ENCODE measurements around the gene FAM219A.
"Not testable (repeated sequence)": the region's sequence is repeated elsewhere in the genome, so short reads cannot be mapped to it uniquely, and the experiment has no call there.

Gene FAM219A

GRCh38 chr9:34443976-34444375 lies 14.4 kb downstream of the FAM219A start:
- DNase-seq (ENCODE audit: low read depth in 2 of 2): no peak

DNA sequence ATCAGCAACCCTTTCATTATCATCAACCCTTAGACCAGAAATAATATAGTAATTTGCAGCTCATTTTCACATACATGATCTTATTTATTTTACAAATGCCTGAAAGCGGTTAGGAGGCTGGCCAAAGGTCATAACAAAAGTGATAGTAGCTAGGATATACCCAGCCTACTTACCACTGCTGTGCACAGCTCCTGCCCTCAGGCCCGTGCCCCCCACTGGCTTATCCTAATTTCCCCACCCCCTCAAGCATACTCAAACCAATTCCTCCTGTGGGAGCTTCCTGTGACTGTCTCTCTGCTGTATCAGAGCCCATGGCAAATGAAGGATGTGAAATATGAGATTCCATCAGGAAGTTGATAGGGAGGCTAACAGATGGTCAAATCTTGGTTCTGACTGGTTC lies 14.8 kb downstream of the FAM219A start:
- DNase-seq (ENCODE audit: low read depth in 2 of 2): no peak

DNA sequence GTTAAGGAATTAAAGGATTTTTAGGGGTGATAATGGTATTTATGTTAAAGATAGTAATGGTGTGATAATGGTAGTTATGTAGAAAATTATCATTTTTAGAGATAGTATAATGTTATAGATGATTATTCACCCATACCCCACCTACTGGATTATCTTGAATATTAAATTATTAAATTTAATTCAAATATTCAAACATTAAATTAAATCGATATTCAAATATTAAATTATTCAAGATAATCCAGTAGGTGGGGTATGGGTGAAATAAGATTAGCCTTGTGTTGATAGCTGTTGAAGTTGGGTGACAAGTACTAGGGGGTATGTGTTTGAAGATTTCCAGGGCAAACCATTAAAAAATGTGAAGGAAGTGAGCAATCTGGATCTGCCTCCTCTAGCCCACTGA lies 15.6 kb downstream of the FAM219A start:
- DNase-seq (ENCODE audit: low read depth in 2 of 2): no peak

DNA sequence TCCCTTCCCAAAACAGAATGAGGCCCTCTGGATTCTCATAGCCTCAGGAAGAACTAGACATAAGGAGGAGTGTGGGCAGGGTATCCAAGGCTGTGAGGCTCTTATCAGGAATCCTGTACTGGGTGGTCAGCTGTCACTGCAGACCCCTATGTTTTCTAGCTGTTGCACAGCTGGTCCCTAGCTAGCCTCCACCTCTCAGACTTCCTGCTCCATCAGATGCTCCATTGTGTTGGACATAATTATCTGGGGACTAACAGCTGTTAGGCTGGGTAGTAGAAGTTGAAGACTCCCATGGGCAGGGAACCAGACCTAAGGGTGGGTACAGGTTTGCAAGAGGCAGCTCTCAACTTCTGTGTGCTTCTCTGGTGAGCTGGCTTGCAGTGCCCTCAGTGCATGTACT lies 18.4 kb downstream of the FAM219A start:
- DNase-seq (ENCODE audit: low read depth in 2 of 2): no peak

GRCh38 chr9:34438465-34438864 lies 19.9 kb downstream of the FAM219A start:
- DNase-seq (ENCODE audit: low read depth in 2 of 2): not testable (repeated sequence)

- not testable (repeated sequence) for DNase-seq (ENCODE audit: low read depth in 2 of 2)
These were observed 20.5 kb downstream of the FAM219A start for GRCh38 chr9:34437926-34438307.

GRCh38 chr9:34437006-34437925 lies 21.1 kb downstream of the FAM219A start:
- peak; percentile 34 to 50 for DNase-seq (ENCODE audit: low read depth in 2 of 2)

- no peak for DNase-seq (ENCODE audit: low read depth in 2 of 2)
These were observed 26.7 kb downstream of the FAM219A start for GRCh38 chr9:34431667-34432066.

DNA sequence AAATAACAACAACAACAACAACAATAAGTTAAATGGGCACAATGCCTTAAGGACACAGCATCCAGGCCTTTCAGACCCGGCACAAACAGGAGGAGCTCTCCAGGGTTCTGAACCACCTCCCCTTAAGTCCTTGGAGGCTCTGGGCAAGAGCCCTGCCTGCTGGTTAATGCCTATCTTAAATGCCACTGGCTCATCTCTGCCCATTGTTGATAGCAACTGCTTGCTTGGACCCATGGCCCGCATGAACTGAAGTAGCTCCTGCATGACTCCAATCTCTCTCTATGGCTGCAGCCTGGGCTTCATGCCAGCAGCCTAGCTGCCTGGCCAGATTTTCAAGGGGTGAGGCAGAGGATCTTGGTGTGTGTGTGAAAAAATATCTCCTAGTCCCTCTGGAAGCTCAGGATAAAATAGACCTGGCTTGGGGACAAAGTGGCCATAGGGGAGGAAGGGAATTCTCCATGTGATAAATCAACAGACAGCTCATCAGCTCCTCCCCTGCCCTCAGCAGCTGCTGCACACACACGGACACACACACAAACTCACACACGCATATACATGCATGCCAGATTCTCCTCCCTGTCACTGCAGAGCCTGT lies 27.4 kb downstream of the FAM219A start:
- peak in 1 of 2 donors; percentile 2 for DNase-seq (ENCODE audit: low read depth in 2 of 2)

- no peak for DNase-seq (ENCODE audit: low read depth in 2 of 2)
These were observed 29.9 kb downstream of the FAM219A start for GRCh38 chr9:34428325-34428958.

GRCh38 chr9:34426347-34427074 lies 31.9 kb downstream of the FAM219A start:
- no peak for DNase-seq (ENCODE audit: low read depth in 2 of 2)

- no peak for DNase-seq (ENCODE audit: low read depth in 2 of 2)
These were observed 38.5 kb downstream of the FAM219A start for GRCh38 chr9:34419716-34420504.

DNA sequence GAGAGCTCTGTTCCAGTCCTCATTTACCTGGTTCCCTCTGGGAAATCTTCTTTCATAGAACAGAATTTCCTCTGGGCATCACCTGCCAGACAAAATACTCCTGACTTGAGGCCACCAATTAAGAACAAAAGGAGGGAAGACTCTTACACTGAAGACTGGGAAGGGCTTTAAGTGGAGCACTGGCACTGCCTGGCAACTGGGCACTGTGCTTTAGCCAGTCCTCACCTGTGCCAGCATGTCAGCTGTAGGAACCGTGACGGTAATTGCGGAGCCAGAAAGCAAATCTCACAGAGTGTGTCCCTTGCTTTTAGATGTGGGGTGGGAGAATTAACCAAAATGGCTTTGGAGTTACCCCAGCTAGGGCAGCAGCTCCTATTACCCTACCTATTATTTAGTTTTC lies 40.6 kb downstream of the FAM219A start:
- no peak for DNase-seq (ENCODE audit: low read depth in 2 of 2)

DNA sequence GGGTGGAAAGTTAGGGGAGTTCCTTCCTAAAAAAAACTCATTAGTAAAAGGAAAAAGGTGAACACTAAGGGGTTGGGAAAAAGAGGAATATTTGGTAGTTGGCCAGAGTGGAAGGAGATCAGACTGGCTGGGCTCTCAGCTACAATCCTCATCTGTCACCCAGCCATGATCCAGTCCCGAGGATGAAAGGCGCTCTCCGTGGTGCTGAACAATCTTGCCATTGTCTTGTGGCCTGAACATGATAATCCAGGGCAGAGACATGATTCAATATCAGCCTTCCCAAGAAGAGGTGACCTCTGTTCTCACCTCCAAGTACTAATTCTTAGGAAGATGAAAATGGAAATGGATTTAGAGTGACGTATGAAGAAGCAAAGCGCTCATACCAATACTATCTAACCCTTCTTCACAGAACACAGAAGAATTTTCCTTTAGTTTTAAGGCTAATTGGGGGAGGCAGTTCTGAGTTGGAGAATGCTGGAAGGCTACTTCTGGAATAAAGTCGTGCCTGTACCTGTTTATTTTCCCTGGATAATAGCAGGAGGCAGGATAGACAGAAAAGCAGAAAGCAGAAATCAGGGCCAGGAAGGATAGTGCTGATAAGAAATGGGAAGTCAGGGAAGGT lies 45.0 kb downstream of the FAM219A start:
- DNase-seq (ENCODE audit: low read depth in 2 of 2): peak; percentile 16 to 35

- DNase-seq (ENCODE audit: low read depth in 2 of 2): no peak
These were observed 46.0 kb downstream of the FAM219A start for GRCh38 chr9:34412336-34412735.

GRCh38 chr9:34409154-34409553 lies 49.2 kb downstream of the FAM219A start:
- DNase-seq (ENCODE audit: low read depth in 2 of 2): no peak

GRCh38 chr9:34408173-34408572 lies 50.2 kb downstream of the FAM219A start:
- DNase-seq (ENCODE audit: low read depth in 2 of 2): no peak

- DNase-seq (ENCODE audit: low read depth in 2 of 2): no peak
These were observed 52.2 kb downstream of the FAM219A start for GRCh38 chr9:34406219-34406618.

GRCh38 chr9:34405719-34406118 lies 52.7 kb downstream of the FAM219A start:
- DNase-seq (ENCODE audit: low read depth in 2 of 2): no peak

- DNase-seq (ENCODE audit: low read depth in 2 of 2): peak; percentile 47 to 50
These were observed 54.6 kb downstream of the FAM219A start for GRCh38 chr9:34403554-34404380.

Measured in stimulated activated CD4-positive, alpha-beta T cell treated with anti-CD3 and anti-CD28 coated beads, Interleukin-4, amount 100 ng/mL, for 48 hours (primary cell).